AG04450 (cell line): Measurements from ENCODE around the gene MTHFD1L. TPM values are rescaled to one million over a fixed set of nuclear protein-coding genes. Genes with fewer than 3 reads are reported as not detected.

ENCODE experiments used
- CTCF ChIA-PET: fragments of 300-600, 350-600 bp; formaldehyde crosslinking; extraction: SDS; loops from one replicate; lab custom pipeline; 2022; ENCODE audit warnings: antibody characterized with exemption, inconsistent platforms; lab: Charles Lee
- POLR2A ChIA-PET: fragments of 350-600 bp; formaldehyde crosslinking; extraction: SDS; loops from one replicate; lab custom pipeline; 2021; ENCODE audit warnings: antibody characterized with exemption, inconsistent platforms; lab: Yijun Ruan, JAX
- DNase-seq: peaks from one replicate; pipeline ENCODE4 v3.0.0-alpha.2; 2011; ENCODE audit warnings: low read depth, low spot score
- H3K27ac ChIP-seq: one replicate; pipeline ENCODE4 v1.5.1; 2012; ENCODE audit warnings: low read depth, low read length, control low read depth
- H3K27me3 ChIP-seq: one replicate; pipeline ENCODE4 v1.6.0; 2012; ENCODE audit warnings: low read length; ENCODE audit not compliant: control insufficient read depth, insufficient read depth
- H3K4me3 ChIP-seq: 2 replicates; pipeline ENCODE4 v1.5.1; 2011; ENCODE audit warnings: mild to moderate bottlenecking, low read depth, low read length, control low read depth
- H3K9me3 ChIP-seq: 2 replicates; pipeline ENCODE4 v1.5.1; 2012; ENCODE audit warnings: low read length; ENCODE audit not compliant: control insufficient read depth, insufficient read depth
- polyA plus RNA-seq: library from polyadenylated mRNA; depleted of rRNA; stranded (reverse); fragments of >200 nt; gene quantifications from 2 replicates; pipeline ENCODE4 v1.2.3, GENCODE V29; 2011
- TF ChIP-seq, protein P1 (sequence below): IDR thresholded peaks from 2 replicates; pipeline ENCODE4 v1.5.1; 2011; ENCODE audit warnings: low read depth, low read length, control low read depth, inconsistent platforms

Gene MTHFD1L
- polyA plus RNA-seq, 1 experiment, result 69.1 TPM

DNA sequence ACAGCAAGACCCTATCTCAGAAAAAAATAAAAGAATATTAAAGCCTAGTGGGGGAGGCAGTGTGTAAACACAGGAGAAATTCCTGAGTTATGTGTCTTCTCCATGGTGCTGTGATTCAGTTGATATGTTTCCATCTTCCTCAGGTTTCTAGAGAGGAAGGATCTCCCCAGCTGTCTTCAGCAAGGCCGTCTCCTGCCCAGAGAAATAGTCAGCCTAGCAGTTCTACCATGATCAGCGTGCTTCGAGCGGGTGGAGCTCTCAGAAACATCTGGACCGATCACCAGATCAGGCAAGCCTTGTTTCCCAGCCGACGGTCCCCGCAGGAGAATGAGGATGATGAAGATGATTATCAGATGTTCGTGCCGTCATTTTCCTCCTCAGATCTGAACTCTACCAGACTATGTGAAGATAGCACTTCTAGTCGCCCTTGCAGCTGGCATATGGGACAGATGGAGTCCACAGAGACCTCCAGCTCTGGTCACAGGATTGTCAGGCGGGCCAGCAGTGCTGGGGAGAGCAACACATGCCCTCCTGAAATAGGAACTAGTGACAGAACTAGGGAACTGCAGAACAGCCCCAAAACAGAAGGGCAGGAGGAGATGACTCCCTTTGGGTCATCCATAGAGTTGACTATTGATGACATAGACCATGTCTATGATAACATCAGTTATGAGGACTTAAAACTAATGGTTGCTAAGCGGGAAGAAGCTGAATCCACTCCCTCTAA is 34.9 kb upstream of the MTHFD1L start:
- ChIA-PET CTCF (interaction anchor here (1.2 to 2.3 kb wide), 3 partner anchors 12 to 493 kb away, joined by 3 to 19 read pairs (median 3); no protein-coding TSS in a partner anchor), POLR2A (interaction anchor here (0.6 kb wide), 1 partner anchor 252 kb away, joined by 3 read pairs; no protein-coding TSS in a partner anchor)
- Histone ChIP-seq H3K9me3 (peaks cover 3% of the 10 kb centered on the region; the same call in 1 of the 2 replicates), H3K27me3 (no peaks in the 10 kb centered on the region), H3K4me3 (no peak overlapping the region), H3K27ac (no peak overlapping the region)
- DNase-seq, result peak; percentile 16
- TF ChIP-seq, protein P1, sequence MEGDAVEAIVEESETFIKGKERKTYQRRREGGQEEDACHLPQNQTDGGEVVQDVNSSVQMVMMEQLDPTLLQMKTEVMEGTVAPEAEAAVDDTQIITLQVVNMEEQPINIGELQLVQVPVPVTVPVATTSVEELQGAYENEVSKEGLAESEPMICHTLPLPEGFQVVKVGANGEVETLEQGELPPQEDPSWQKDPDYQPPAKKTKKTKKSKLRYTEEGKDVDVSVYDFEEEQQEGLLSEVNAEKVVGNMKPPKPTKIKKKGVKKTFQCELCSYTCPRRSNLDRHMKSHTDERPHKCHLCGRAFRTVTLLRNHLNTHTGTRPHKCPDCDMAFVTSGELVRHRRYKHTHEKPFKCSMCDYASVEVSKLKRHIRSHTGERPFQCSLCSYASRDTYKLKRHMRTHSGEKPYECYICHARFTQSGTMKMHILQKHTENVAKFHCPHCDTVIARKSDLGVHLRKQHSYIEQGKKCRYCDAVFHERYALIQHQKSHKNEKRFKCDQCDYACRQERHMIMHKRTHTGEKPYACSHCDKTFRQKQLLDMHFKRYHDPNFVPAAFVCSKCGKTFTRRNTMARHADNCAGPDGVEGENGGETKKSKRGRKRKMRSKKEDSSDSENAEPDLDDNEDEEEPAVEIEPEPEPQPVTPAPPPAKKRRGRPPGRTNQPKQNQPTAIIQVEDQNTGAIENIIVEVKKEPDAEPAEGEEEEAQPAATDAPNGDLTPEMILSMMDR, result no peak

DNA sequence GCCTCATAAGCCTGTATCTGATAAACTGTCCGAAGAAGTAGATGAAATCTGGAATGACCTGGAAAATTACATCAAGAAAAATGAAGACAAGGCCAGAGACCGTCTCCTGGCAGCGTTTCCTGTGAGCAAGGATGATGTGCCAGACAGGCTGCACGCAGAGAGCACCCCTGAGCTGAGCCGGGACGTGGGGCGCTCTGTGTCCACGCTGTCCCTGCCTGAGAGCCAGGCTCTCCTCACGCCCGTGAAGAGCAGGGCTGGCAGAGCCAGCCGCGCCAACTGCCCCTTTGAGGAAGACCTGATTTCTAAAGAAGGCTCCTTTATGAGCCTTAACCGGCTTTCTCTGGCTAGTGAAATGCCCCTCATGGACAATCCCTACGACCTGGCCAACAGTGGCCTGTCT is 33.9 kb upstream of the MTHFD1L start:
- Histone ChIP-seq H3K27ac (no peak overlapping the region), H3K4me3 (no peak overlapping the region), H3K9me3 (peaks cover 3% of the 10 kb centered on the region; the same call in 1 of the 2 replicates), H3K27me3 (no peaks in the 10 kb centered on the region)
- TF ChIP-seq, protein P1, result no peak
- CTCF ChIA-PET, result interaction anchor here (2.3 kb wide), 1 partner anchor 16 kb away, joined by 19 read pairs; no protein-coding TSS in a partner anchor
- POLR2A ChIA-PET, result interaction anchor here (0.6 kb wide), 1 partner anchor 251 kb away, joined by 3 read pairs; no protein-coding TSS in a partner anchor
- no peak for DNase-seq

DNA sequence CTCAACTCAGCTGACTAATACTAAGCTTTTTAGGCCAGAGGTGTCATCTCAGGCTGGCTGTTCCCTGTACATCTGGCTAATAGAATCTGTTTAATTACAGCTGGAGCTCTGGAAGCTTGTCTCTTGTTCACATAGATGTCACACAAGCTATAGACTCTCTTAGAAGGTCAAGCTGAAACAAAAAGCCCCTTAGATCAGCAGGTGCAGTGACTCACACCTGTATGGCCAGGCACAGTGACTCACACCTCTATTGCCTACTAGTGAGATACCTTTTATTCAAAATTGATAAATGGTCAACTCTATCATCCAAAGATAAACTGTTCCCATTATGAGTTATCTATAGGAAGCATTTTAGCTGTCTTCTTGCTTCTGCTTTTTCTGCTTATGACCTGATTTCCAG is 29.9 kb upstream of the MTHFD1L start:
- CTCF ChIA-PET, result interaction anchor here (1.0 to 4.9 kb wide), 3 partner anchors 10 to 35 kb away, joined by 3 to 20 read pairs (median 7); no protein-coding TSS in a partner anchor
- DNase-seq, result no peak
- H3K27ac ChIP-seq, result no peak overlapping the region
- H3K9me3 ChIP-seq, result peaks cover 3% of the 10 kb centered on the region; the same call in 1 of the 2 replicates
- H3K27me3 ChIP-seq, result no peaks in the 10 kb centered on the region
- POLR2A ChIA-PET, result no interaction called here
- TF ChIP-seq, protein P1, result no peak
- no peak overlapping the region for H3K4me3 ChIP-seq

DNA sequence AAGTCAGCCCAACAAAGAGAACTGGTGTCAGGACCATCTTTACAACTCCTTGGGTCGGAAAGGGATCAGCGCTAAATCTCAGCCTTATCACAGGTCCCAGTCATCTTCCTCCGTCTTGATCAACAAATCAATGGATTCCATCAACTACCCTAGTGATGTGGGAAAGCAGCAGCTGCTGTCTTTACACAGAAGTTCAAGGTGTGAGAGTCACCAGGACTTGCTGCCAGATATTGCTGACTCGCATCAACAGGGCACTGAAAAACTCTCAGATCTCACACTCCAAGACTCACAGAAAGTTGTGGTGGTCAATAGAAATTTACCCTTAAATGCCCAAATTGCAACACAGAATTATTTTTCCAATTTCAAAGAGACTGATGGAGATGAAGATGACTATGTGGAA is 25.3 kb upstream of the MTHFD1L start:
- Histone ChIP-seq H3K4me3 (no peak overlapping the region), H3K9me3 (no peaks in the 10 kb centered on the region), H3K27me3 (no peaks in the 10 kb centered on the region), H3K27ac (no peak overlapping the region)
- TF ChIP-seq, protein P1, result no peak
- CTCF ChIA-PET, result no interaction called here
- POLR2A ChIA-PET, result no interaction called here
- DNase-seq, result no peak

DNA sequence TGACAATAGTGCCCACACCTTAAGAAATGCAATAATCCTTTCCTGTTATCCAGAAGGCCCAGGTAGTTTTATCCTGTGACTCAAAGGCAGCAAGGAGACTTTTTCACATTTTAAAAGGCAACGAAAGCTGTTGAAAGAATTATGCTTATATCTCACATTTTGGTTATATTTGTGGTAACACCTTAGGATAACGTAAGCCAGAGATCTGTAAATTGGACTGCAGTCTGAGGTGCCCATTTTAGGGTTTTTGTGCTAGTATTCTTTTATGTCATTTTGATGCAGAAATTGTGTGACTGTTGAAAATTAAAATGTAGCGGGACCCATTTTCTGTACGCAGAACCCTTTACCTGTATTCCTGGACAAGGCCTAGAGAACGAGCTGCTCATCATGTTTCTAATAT is 24.3 kb upstream of the MTHFD1L start:
- H3K4me3 ChIP-seq, result no peak overlapping the region
- DNase-seq, result no peak
- H3K27ac ChIP-seq, result no peak overlapping the region
- no peaks in the 10 kb centered on the region for H3K27me3 ChIP-seq
- POLR2A ChIA-PET, result no interaction called here
- CTCF ChIA-PET, result interaction anchor here (0.5 to 1.0 kb wide), 3 partner anchors 26 to 770 kb away, joined by 3 to 6 read pairs (median 5); no protein-coding TSS in a partner anchor
- H3K9me3 ChIP-seq, result no peaks in the 10 kb centered on the region
- TF ChIP-seq, protein P1, result no peak
